ENCODE results near the gene PARVG.

PARVG gene

DNA sequence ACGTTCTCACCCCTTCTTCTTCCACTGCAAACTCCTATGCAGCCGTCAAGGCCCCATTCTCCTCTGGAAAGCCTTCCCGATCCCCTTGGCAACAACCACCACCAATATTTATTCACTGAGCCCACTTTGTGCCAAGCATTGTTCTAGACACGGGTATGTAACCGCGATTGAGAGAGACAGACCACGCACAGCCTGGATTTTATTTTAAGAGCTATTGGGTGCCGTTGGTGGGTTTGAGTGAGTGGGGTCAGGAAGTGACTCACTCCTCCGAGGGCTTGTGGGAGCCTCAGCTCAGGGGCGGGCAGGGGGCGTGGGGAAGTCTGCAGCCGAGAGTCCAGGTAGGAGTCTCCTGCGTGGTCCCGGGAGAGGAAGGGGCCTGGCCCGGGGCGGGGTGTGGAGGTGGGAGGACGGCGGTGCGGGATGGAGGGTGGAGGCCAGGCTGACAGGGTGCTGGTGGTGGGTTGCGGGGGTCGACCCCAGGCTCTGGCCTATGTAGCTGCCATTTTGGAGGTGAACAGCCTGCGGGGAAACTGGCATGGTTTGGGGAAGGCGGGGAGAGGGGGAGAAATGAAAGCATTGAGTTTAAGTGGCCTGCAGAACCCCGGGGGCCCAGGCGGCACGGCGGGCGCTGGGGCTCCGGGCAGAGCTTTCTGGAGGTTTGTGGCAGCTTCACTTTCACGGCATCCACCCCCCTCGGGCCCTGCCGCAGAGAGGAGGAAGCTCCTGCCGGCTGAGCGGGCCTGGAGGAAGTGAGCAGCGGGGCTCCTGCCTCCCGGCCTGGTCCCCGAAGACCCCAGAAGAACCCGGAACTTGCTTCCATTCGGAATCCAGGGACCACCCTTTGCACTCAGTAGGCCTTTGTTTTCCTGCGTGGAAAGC lies 547 bp downstream of the PARVG start:
- peak; percentile 22 to 44 (median 26) for DNase-seq

DNA sequence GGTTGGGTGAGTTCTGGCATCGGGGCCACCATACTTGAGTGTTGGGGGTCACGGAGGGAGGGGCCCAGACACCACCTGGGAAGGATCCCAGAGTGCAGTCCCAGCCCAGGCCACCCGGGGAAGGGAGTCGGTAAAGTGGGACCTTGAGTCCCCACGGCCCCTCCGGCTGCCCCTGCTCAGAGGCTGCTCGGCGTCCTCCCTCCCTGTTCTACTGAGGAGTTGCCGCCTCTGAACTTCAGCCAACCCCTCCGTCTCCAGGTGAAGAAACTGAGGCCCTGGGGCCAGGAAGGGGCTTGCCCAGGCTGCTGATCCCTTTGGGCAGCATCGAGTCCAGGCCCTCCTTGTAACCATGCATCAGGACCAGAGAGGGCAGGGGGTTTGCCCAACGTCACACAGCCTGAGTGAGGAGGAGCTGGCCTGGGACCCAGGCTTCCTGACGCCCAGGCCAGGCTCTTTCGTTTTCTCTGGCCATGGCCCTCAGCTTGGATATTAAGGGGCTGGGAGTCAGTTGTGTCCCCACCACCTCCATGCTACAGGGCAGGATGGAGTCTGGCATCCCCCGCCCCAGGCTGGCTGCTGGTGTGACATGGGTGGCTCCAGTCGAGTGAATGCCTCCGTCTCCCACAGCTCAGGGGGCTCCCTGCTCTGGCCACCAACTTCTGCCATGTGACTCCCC lies 1.3 kb downstream of the PARVG start:
- no peak for DNase-seq

DNA sequence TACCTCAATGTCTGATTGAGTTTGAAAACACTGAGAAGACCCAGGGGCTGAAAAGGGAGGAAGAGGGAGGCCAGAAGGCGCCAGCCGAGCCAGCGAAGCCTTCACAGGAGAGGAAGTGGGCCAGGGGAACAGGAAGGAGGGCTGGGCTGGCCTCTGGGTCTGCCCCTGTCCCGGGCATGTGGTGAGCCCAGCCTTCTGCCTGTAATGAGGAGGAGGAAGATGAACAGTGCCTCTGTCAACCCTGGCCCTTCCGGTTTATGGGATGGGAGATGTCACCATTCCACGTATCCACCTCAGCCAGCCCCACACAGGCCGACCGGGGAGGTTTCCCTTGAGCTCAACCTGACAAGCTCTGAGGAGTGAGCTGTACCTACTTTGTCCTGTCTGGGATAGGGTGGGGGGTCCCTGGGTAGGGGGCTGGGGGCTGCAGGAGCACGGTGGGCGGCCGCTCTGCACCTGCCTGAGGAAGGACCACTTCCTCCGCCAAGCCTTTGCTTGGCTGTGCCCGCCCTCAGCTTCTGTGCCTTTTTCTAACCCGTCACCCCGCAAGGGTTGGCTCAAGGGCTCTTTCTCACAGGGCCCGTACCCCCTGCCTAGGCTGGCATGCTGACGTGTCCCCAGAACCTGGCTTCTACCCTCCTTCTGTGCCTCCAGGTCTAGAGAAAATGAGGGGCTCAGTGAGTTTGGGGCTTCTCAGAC lies 2.0 kb downstream of the PARVG start:
- peak in 1 of 4 experiments; percentile 9 for DNase-seq

DNA sequence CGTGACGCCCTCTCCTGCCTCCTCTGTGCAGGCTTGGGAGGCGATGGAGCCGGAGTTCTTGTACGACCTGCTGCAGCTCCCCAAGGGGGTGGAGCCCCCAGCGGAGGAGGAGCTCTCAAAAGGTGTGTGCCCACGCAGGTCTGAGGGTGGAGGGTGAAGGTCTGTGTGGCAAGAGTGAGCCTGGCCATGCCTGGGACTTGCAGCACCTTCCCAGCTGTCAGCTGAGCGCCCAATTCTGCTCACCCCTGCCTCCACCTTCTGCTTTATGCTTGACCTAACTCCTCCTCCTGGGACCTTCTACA lies 2.5 kb downstream of the PARVG start:
- no peak for DNase-seq

DNA sequence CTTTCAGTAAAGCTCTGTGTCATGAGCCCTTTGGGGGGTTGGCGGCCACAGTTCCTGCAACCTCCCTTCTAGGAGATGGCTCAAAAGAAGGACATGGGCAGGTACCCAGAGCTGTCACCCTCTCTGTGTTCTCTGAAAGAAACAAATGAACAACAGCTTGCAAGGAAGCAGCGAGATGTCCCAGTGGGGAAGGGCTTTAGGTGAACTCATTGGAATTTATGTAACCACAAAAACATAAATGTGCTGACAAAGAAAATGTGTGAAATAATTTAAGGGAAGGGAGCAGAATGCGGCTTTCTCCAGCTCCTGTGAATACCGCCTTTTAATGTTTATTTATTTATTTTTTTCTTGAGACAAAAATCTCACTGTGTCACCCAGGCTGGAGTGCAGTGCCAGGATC lies 3.3 kb downstream of the PARVG start:
- no peak for DNase-seq

DNA sequence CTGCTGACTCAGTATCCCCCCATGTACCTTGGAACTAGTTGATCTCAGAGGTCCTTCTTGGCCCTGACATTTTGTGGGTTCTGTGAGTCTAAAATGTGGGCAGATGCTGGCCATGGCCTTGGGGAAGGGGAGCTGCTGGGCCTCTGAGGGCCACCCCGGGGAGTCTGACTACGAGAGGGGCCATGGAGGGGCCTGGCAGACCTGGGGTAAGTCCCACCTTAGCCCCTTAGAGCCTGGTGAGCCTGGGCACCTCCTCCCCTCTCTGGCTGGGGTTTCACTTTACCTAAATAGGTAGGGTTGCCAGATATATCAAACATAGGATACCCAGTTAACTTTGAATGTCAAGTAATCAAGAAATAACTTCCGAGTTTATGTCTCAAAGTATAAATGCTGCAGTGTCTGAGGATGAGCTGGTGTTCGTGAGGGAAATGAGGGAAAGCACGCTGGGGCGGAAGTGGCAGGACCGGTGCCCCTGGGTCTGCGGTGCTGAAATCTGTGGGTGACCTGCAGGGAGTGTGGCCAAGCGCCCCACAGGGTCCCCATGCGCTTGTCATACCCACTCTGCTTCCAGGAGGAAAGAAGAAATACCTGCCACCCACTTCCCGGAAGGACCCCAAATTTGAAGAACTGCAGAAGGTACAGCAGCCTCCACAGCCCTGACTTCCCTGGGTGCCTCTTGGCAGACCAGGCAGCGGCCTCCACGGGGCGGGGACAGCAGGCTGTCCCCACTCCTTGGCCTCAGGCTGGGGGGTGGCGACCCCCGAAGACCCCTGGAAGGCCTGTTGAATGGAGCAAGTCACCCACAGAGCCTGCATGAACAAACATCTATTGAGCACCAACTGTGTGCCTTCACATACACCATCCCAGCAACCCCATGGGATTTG lies 4.8 kb downstream of the PARVG start:
- DNase-seq: no peak

DNA sequence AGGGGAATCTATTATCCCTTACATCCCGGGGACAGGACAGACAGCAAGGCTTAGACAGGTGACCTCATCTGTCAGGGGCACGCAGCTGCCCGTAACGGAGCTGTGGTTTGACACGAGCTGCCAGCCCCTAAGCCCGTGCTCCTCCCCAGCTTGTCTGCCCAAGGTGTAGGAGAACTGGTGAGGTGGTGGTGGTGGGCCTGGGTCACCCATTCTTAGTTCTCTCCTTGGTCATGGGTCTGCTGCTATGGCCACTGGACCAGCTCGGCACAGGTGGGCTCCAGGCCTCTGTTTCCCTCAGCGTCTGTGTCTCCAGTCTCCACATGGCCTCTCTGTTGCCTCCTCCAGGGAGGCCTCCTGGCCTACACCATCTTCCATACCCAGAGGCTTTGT lies 5.4 kb downstream of the PARVG start:
- DNase-seq: no peak

DNA sequence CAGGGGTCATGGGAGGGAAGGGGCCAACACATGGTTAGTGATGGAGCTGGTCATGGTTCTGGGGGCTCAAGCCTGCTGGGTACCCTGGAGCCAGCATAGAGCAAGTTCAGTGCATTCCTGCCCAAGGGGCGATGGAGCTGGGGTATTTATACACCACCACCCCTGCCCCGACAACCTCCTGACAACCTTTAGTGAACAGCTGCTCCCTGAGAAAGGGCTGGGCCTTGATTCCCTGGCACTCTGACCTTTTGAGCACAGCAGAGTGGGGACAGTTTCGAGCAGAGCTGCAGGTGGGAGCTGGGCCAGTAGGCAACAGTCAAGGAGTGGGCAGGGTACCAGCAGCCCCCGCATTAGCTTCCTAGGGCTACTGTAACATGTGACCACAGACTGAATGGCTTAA lies 6.0 kb downstream of the PARVG start:
- no peak for DNase-seq

DNA sequence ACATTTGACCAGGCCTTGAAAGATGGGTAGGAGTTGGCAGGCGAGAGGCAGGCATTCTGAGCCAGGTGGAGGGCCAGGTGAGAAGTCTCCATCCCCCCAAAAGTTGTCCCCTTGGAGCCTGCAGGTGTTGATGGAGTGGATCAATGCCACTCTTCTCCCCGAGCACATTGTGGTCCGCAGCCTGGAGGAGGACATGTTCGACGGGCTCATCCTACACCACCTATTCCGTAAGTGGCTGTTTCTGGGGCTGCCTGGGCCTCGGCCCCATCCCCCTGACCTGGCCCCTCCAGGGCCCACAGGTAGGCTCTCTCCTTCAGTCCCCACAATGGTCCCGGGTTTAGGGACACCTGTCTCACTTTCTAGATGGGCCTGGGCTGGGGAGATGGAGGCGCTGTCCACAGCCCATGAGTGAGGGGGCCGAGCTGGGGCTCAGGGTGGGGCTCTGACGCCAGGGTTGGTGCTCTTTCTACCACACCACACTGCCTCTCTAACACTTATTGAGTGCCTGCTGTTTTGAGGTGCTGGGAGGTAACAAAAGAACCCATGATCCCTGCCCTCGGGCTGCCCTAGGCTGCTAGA lies 7.0 kb downstream of the PARVG start:
- no peak for DNase-seq

DNA sequence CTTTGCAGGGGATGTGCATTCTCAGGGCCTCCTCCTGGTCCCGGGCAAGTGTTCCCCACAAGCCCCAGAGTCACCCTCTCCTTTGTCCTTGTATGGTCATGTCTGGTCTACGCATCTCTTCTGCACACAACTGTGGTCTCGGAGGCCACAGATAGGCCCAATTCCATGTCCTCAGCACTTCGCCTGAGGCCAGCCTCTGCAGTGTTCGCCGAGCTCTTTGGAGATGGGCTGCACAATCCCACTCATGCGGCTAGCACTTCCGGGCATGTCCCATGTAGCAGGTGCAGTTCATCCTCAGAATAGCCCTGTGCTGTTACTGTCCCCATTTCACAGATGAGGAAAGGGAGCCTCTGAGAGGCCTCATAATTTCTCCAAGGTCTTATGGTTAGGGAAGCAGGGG lies 7.6 kb downstream of the PARVG start:
- no peak for DNase-seq

DNA sequence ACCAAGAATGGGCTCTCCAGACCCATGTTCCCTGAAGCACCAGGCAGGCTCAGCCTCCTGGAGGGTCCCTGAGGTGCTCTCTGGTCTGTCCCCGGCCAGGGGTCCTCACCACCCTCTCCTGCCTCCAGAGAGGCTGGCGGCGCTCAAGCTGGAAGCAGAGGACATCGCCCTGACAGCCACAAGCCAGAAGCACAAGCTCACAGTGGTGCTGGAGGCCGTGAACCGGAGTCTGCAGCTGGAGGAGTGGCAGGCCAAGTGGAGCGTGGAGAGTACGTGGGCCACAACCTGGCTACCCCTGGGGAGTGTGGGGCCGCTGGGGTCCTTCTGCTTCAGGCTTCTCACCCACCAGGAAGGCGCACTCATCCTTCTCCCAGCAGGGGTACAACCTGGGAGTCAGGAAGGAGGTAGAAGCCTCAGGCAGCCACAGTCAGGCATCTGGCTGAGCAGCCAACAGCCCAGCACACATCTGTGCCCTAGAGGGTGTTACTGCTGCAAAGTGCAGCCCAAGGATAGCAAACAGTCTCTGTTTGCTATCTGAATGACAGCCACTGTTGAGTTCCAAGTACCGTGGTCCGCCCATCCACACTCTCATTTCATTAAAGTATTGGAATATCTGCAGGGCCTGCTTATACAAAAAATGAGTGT lies 8.4 kb downstream of the PARVG start:
- DNase-seq: no peak

DNA sequence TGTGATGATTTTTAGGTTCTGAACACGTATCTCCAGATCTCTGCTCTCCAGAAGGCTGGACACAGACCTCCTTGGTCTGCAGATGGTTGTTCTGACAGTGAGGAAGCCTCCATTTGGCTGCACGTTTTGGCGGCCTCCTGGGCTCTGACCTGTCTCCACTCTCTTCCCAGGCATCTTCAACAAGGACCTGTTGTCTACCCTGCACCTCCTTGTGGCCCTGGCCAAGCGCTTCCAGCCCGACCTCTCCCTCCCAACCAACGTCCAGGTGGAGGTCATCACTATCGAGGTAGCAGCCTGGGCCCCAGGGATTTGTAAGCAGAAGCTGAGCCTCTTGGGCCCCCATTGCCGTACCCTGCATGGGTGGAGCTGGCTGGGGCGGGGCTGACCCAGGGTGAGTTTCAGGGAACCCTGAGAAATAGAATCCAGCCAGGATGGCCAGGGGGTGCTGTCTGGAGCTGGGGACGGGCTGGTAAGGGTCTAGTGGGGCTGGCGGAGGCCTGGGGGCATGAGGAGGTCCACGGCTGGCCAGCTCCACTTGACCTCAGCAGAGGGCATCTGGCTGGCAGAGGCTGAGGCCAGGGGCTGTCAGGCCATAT lies 9.8 kb downstream of the PARVG start:
- no peak for DNase-seq

DNA sequence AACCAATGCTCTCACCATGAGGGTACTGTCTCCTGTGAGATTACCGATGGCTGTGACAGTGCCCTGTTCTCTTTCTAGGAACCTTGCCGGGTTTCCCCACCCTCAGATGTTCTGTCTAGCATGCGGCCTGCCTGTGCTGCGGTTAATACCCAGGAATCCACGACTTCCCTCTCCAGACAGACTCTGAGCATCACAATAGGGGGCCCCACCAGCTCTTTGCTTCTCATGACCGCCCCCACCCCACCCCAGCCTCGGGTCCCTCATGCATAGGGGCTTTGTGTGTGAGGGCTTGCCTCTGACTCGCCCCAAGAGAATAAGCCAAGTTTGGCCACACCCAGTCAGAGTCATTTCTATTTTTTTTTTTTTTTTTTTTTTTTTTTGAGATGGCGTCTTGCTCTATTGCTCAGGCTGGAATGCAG lies 10.3 kb downstream of the PARVG start:
- peak in 1 of 4 experiments; percentile 10 for DNase-seq

DNA sequence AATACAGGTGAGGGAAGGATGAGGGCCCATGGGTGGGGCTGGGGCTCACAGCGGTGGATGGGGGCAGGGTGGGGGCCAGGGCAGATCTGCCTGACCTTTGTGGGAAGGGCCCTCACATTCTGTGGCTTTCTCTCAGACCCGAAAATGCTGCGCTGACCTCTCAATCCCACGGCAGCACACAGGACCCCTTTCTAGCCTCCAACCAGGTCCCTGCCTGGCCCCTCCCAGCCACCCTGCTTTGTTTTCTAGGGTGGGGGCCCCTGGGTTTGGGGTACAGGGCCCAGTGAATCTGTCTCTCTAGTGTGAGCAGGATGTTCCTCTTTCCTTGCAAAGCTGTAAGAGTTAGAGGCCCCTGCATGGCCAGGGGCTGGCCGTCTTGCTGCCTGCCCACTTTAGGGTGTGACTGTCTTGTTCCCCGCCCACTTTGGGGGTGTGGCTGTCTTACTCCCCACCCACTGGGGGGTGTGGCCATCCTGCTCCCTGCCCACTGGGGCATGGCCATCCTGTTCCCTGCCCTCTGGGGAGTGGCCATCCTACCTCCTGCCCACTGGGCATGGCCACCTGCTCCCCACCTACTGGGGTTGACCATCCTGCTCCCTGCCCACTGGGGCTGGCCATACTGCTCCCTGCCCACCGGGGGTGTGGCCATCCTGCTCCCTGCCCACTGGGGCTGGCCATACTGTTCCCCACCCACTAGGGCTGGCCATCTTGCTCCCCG lies 11.5 kb downstream of the PARVG start:
- peak in 1 of 4 experiments; percentile 5 for DNase-seq

DNA sequence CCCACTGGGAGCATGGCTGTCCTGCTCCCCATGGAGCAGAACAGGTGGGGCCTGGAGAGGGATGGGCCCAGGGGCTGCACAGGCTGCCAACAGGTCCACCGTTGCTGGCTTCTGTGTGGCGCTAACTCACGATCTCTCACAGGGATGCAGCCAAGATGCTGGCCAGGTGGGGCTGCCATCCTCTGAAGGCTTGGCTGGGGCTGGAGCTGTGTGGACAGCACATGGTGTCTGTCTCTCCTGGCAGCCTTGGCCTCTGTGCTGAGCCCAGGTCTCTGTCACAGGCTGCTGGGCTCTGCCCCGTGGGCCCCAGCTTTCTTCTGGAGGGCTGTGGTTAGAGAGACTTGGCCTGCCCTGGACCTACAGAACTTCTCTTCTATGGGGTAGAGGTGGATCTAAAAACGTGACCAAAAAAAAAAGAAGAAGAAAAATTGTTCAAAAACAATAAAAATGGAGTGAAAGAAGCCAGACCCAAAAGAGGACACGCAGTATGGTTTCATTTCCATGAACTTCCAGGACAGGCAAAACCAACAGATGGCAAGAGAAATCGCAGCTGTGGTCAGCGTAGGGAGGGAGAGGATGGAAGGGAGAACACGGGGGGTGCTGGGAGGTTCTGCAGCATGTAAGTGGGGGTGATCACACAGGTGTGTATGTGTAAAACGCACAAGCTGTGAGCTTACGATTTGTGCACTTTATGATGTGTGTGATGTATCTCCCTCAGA lies 12.2 kb downstream of the PARVG start:
- DNase-seq: no peak

DNA sequence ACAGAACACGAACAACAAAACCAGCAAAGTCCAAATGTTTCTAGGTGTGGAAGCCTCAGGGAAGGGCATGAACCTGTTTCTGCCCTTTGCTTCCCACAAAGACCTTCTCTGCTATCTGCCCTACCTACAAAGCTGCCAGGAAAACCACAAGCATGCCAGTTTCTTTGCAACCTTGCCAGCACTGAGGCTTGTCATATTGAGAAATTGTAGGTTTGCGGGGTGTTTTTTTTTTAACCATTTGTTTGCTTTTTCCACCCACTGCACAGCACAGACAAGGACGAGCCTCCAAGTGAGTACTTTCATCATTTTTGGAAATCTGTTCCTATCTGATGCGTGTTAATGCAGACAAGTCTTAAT lies 12.8 kb downstream of the PARVG start:
- DNase-seq: no peak

DNA sequence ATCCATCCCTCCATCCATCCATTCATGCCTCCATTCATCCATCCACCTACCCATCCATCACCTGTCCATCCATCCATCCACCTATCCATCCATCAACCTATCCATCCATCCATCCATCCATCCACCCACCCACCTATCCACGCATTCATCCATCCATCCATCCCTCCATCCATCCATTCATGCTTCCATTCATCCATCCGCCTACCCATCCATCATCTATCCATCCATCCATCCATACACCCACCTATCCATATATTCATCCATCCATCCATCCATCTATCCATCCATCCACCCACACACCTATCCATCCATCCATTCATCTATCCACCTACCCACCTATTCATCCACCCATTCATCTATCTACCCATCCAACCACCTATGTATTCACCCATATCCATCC lies 13.8 kb downstream of the PARVG start:
- DNase-seq: no peak

DNA sequence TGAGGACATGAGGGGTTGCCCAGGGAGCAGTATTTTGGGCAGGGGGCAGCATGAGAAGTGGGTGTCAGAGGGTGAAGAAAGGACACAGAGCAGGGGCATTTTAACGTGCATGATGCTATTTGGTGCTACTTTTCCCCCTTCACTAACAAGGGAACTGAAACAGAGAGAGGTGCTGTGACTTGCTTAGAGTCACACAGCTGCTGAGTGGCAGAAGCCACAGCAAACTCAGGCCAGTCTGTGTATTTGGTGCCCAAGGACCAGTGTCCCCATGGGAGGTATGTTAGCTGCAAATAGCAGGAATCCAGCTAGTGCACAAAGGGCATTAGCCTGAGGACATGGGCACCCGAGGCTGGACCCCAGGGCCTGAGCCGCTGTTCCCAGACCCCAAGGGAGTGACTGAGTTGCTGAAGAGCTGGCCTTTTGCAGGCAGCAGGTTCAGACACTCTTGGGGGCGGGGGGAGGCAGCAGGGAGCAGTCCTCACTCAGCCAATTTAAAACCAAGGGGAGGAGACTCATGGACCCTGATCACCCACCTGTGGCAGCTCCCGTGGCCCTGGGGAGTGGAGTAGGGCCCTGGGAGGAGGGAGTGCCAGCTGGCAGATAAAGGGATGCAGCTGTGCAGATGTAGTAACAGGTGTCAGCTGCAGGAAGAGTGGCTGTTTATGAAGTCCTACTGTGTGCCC lies 14.6 kb downstream of the PARVG start:
- DNase-seq: no peak

DNA sequence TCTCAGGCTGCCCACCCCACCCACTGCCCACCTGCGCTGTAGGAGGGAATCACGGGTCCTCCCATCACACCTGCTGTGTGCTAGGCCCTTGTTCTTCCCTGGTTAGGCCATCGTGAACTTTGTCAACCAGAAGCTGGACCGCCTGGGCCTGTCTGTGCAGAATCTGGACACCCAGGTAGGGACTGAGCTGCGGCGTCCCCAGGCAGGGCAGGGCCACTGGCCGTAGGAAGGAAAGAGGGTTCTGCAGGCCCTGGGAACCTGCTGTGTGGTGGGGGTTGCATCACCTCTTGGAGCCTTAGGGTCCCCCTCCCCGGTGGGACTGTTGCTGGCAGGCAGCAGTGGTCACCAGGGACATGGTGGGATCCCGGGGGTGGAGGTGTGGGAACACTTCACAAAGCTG lies 15.5 kb downstream of the PARVG start:
- DNase-seq: no peak

DNA sequence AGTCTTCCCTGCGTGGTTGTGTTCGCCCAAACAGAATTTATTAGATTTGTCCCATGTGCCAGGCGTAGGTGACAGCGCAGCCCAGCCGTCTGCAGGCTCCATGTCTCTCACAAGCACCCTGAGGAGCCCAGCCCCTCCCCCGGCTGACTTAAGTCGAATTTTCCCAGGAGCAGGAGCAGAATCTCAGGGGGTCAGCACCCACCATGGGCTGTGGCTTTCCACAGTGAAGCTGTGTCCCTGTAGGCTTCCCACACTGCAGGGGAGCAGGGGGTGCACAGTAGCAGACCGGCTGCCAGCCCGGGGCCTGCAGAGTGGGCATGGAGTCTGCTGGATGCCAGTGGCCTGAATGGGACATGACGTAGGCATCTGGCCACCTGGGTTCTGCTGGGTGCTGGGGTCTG lies 16.0 kb downstream of the PARVG start:
- no peak for DNase-seq
